Central memory CD8-positive, alpha-beta T cell (primary cell): ENCODE measurements around the gene TRPV4.

Experiments used
- ATAC-seq: fragments of 150-1000 bp; cut with Tn5 transposase; replicated peaks from 2 replicates; pipeline ENCODE4 v1.10.0; 2022; ENCODE audit warnings: mild to moderate bottlenecking, moderate FRiP score, moderate number of reproducible peaks; ENCODE audit not compliant: poor library complexity, severe bottlenecking; ENCODE audit errors: extremely low read depth
- DNase-seq, 2 donors: peaks; one replicate each; pipeline ENCODE4 v3.0.0; 2021; ENCODE audit warnings: low spot score in 2 of 2
- H3K27ac Mint-ChIP-seq: one replicate; pipeline ENCODE4 v1.8.0; 2022; ENCODE audit warnings: low read depth, mild to moderate bottlenecking, moderate library complexity, mixed read lengths
- H3K27me3 Mint-ChIP-seq: one replicate; pipeline ENCODE4 v1.8.0; 2022; ENCODE audit warnings: mixed read lengths
- H3K36me3 Mint-ChIP-seq: one replicate; pipeline ENCODE4 v1.8.0; 2022; ENCODE audit warnings: mild to moderate bottlenecking, moderate library complexity, mixed read lengths; ENCODE audit not compliant: insufficient read depth
- H3K4me1 Mint-ChIP-seq: one replicate; pipeline ENCODE4 v1.8.0; 2022; ENCODE audit warnings: mixed read lengths
- H3K4me3 Mint-ChIP-seq: one replicate; pipeline ENCODE4 v1.8.0; 2022; ENCODE audit warnings: mild to moderate bottlenecking, moderate library complexity, mixed read lengths
- H3K9me3 Mint-ChIP-seq: one replicate; pipeline ENCODE4 v1.8.0; 2022; ENCODE audit warnings: mixed read lengths

TRPV4 gene

DNA sequence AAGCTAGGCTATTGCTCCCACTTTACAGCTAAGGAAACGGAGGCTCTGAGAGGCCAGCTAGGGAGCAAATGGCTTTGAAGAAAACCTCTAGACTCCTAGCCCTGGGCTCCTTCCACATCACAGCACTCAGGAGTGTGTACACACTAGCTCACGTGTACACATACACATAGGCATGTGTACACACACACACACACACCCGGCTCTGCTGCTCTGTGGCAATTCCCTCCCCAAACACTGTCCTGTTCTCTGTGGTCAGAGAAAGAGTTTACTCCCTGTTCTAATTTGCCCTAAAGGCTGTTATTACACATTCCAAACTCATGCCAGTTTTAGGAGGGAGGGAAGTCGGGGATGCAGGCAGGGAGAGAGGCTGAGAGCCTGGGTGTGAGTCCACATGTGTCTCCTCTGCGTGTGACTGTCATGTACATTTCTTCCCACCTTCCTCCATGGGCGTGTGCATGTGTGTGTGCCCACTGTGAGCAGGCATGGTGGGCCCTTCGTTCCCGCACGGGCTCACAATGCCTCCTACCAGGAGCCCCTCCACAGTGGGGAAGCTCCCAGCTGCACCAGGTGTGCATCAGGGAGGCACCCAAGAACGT, 14.2 kb downstream of the TRPV4 start:
- DNase-seq (no peak), ATAC-seq (no peak)
- H3K27me3 Mint-ChIP-seq, result peaks cover 38% of the 10 kb centered on the region
- no peaks in the 10 kb centered on the region for H3K9me3 Mint-ChIP-seq
- H3K4me3 Mint-ChIP-seq, result no peak overlapping the region
- no peaks in the 10 kb centered on the region for H3K36me3 Mint-ChIP-seq
- no peaks in the 10 kb centered on the region for H3K4me1 Mint-ChIP-seq
- H3K27ac Mint-ChIP-seq, result no peak overlapping the region

DNA sequence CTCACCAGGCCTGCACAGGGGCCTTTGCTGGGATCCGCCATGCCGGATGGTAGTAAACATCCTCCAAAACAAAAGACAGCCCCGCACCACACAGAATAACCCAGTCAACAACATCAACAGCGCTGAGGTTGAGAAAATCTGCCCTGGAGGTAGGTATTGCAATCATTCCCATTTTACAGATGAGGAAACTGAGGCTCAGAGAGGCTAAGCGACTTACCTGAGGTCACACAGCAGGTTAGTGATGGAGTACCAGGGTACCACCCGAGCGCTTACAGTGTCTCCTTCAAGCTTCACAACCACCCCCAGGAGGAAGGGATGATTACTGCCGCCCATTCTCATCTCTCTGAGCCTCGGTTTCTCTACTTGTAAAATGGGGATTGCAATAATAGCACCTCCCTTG, 14.9 kb downstream of the TRPV4 start:
- H3K4me3 Mint-ChIP-seq, result no peak overlapping the region
- H3K9me3 Mint-ChIP-seq, result no peaks in the 10 kb centered on the region
- DNase-seq, result no peak
- peaks cover 38% of the 10 kb centered on the region for H3K27me3 Mint-ChIP-seq
- H3K36me3 Mint-ChIP-seq, result no peaks in the 10 kb centered on the region
- no peaks in the 10 kb centered on the region for H3K4me1 Mint-ChIP-seq
- H3K27ac Mint-ChIP-seq, result no peak overlapping the region
- ATAC-seq, result no peak

DNA sequence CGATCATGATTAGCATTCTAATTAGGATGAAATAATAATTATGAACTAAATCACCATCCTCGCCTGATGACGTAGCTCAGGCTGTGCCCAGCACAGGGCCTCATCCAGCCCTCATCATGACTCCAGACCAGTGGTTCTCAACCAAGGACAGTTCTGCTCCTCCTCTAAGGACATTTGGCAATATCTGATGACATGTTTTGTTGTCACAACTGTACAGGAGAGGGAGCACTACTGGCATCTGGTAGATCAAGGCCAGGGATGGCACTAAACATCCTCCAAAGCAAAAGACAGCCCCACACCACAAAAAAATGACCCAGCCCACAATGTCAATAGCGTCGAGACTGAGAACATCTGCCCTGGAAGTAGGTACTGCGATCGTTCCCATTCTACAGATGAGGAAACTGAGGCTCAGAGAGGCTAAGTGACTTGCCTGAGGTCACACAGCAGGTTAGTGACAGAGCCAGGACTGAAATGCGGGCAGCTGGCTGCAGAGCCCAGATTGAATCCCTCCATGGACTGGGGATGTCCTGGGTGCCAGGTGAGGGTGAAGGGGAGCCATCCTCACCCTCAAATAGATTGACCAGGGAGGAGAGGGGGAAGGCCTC, 15.5 kb downstream of the TRPV4 start:
- DNase-seq, result no peak
- Mint-ChIP-seq H3K9me3 (no peaks in the 10 kb centered on the region), H3K4me3 (no peak overlapping the region), H3K4me1 (no peaks in the 10 kb centered on the region), H3K27ac (no peak overlapping the region), H3K36me3 (no peaks in the 10 kb centered on the region), H3K27me3 (peaks cover 38% of the 10 kb centered on the region)
- ATAC-seq, result no peak

DNA sequence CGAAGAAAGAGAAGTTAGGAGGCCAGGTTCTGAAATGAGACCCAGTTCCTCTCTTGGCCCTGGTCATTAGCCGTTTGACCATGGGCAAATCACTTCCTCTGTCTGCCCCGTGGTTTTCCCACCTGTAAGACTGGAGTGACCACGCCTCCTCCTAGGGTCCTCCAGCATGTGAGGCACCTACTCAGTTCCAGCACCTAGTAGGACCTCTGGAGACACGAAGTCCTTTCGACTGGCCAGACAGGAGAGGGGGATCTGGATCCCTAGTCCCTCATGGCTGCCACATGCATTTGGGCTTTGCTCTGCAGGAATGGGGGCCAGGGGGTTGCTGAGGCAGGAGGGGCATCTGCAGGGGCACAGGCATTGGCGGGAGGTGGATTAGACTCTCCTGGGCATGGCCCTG, 16.3 kb downstream of the TRPV4 start:
- no peaks in the 10 kb centered on the region for H3K9me3 Mint-ChIP-seq
- no peak overlapping the region for H3K4me3 Mint-ChIP-seq
- H3K36me3 Mint-ChIP-seq, result no peaks in the 10 kb centered on the region
- ATAC-seq (no peak), DNase-seq (no peak)
- no peak overlapping the region for H3K27ac Mint-ChIP-seq
- H3K27me3 Mint-ChIP-seq, result peaks cover 33% of the 10 kb centered on the region
- H3K4me1 Mint-ChIP-seq, result no peaks in the 10 kb centered on the region

DNA sequence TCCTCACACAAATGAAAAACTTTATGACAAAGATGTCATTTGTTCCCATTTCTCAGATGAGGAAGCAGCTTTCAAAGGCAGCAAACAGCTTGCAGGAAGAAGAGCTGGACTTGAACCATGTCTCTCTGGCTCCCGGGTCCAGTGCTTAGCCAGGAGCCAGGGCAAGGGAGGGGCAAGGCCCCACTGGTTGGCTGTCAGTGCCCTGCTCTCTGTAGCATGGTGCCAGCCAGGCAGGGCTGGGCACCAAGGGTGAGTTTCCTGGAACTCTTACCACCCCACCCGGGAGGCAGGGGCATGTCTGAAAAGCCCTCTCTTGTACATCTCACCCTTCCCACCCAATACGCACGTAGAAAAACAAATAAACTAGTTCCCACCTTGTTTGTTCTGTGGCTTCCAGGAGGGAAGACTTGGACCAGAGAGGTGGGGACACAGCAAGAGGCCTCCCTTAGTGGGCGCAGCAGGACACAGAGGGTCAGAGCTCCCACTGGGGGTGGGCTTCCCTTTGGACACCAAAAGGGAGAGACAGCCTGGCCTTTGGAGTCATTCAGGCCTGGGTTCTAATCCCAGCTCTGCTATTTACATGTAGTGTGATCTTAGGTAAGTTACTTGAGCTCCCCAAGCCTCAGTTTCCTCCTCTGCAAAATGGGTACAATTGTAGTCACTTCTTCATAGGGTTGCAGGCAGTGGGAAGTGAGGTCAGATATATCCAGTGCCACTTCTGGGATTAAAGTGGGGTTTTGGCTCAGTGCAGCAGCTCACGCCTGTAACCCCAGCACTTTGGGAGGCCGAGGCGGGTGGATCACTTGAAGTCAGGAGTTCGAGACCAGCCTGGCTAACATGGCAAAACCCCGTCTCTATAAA, 17.2 kb downstream of the TRPV4 start:
- Mint-ChIP-seq H3K27ac (no peak overlapping the region), H3K9me3 (no peaks in the 10 kb centered on the region), H3K4me1 (no peaks in the 10 kb centered on the region), H3K4me3 (no peak overlapping the region), H3K36me3 (no peaks in the 10 kb centered on the region), H3K27me3 (peaks cover 24% of the 10 kb centered on the region)
- ATAC-seq (no peak), DNase-seq (no peak)

DNA sequence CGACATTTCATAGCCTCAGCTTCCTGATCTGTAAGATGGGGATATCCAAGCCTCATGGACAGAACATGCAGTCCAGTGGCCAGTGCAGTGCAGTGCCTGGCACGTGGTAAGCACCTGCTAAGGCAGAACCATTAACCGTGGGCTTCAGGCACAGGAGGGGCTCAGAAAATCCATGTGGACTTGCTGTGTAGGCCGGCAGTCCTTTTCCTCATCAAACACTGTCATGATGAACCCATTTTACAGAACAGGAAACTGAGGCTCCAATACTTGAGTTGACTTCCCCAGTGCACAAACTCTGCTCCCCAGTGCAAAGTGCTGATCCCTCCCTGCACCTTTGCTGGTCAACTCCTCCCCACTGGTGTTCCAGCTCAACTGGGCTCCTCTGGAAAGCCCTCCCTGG, 18.0 kb downstream of the TRPV4 start:
- Mint-ChIP-seq H3K27ac (no peak overlapping the region), H3K9me3 (no peaks in the 10 kb centered on the region), H3K4me3 (no peak overlapping the region), H3K4me1 (no peaks in the 10 kb centered on the region), H3K27me3 (peaks cover 16% of the 10 kb centered on the region), H3K36me3 (no peaks in the 10 kb centered on the region)
- DNase-seq (no peak), ATAC-seq (no peak)

DNA sequence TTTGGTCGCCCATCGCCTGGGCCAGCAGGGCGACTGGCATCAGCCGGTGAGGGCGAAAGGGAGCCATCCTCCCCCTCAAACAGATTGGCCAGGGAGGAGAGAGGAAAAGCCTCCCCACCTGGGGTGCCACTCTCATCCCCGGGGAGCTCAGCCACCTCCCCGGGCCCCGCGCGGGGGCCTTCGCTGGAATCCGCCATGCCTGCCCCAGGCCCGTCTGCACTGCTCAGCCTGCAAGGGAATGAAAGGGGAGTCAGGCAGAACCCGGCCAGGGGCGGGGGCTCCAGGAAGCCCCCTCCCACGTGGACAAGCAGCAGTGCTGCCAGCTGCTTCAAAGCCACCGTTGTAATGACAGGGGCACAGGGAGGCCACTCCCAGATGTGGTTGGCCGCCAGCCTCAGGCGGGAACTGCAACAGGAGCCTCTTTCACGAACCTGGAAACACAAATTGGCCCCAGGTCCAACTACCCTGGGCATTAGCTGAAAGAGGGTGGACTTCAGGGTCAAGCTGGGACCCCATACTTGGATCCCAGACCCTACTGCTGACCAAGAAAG, 18.5 kb downstream of the TRPV4 start:
- no peak for DNase-seq
- no peaks in the 10 kb centered on the region for H3K4me1 Mint-ChIP-seq
- peaks cover 11% of the 10 kb centered on the region for H3K27me3 Mint-ChIP-seq

DNA sequence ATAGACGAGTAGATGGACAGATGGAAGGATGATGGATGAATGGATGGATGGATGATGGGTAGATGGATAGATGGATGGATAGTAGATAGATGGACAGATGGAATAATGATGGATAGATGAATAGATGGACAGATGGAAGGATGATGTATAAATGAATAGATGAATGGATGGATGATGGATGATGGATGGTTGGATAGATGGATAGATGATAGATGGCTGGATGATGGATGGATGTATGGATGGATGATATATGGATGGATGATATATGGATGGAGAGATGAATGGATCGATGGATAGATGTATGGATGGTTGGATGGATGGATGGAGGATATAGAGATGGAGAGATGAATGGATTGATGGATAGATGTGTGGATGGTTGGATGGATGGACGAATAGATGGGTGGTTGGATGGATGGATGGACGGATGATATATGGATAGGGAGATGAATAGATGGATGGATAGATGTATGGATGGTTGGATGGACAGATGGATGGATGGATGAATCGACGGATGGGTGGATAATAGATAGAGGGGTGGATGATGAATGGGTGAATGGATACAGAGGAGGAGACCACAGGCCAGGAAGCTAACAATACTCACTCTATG, 19.3 kb downstream of the TRPV4 start:
- DNase-seq (no peak), ATAC-seq (no peak)

More for the DNA sequence above, 18.5 kb downstream of the TRPV4 start:
- Mint-ChIP-seq H3K9me3 (no peaks in the 10 kb centered on the region), H3K36me3 (no peaks in the 10 kb centered on the region), H3K4me3 (no peak overlapping the region), H3K27ac (no peak overlapping the region)
- no peak for ATAC-seq

DNA sequence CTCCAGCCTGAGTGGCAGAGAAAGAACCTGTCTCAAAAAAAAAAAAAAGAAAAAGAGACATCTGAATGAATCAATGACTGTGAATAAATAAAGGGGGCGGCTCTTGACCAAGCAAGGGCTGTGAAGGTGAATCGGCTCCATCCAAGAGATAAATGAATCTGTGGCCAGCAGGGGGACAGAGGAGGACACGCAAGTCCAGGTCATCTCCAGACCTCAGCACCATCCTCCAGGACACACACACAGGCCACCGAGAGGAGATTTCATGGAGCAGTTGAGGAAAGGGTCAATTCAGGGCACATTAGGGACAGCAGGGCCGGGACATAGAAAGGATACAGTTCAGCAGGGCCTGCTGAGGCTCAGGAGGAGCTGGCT, 21.6 kb downstream of the TRPV4 start:
- Mint-ChIP-seq H3K4me3 (no peak overlapping the region), H3K36me3 (peaks cover 3% of the 10 kb centered on the region), H3K27me3 (no peaks in the 10 kb centered on the region), H3K9me3 (no peaks in the 10 kb centered on the region), H3K27ac (no peak overlapping the region), H3K4me1 (no peaks in the 10 kb centered on the region)
- ATAC-seq (no peak), DNase-seq (no peak)

More for the DNA sequence above, 19.3 kb downstream of the TRPV4 start:
- H3K27ac Mint-ChIP-seq, result no peak overlapping the region
- H3K36me3 Mint-ChIP-seq, result no peaks in the 10 kb centered on the region
- no peaks in the 10 kb centered on the region for H3K9me3 Mint-ChIP-seq
- H3K4me3 Mint-ChIP-seq, result no peak overlapping the region
- H3K27me3 Mint-ChIP-seq, result peaks cover 3% of the 10 kb centered on the region
- no peaks in the 10 kb centered on the region for H3K4me1 Mint-ChIP-seq

DNA sequence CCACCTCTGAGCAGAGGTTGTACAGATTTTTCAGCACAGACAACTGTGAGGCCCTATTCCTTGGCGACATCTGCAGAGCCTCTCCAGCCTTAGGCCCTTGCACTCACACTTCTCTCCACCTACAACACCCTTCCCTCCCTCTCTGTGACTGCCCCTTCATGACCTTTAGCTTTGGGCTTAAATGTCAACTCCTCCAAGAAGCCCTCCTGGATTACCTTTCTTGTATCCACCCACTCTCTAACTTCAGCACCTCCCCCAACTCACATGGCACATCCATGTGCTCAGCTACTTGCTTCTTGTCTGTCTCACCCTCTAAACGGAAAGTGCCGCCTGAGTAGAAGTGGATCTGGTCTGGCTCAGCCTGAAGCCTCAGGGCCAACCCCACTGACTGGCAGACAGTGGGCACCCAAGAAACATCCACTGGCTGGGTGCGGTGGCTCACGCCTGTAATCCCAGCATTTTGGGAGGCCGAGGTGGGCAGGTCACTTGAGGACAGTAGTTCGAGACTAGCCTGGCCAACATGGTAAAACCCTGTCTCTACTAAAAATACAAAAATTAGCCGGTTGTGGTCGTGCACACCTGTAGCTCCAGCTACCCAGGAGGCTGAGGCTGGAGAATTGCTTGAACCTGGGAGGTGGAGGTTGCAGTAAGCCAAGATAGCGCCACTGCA, 22.1 kb downstream of the TRPV4 start:
- Mint-ChIP-seq H3K36me3 (peaks cover 3% of the 10 kb centered on the region), H3K4me1 (no peaks in the 10 kb centered on the region), H3K9me3 (no peaks in the 10 kb centered on the region), H3K27ac (no peak overlapping the region), H3K4me3 (no peak overlapping the region), H3K27me3 (no peaks in the 10 kb centered on the region)
- ATAC-seq, result no peak
- DNase-seq, result no peak

DNA sequence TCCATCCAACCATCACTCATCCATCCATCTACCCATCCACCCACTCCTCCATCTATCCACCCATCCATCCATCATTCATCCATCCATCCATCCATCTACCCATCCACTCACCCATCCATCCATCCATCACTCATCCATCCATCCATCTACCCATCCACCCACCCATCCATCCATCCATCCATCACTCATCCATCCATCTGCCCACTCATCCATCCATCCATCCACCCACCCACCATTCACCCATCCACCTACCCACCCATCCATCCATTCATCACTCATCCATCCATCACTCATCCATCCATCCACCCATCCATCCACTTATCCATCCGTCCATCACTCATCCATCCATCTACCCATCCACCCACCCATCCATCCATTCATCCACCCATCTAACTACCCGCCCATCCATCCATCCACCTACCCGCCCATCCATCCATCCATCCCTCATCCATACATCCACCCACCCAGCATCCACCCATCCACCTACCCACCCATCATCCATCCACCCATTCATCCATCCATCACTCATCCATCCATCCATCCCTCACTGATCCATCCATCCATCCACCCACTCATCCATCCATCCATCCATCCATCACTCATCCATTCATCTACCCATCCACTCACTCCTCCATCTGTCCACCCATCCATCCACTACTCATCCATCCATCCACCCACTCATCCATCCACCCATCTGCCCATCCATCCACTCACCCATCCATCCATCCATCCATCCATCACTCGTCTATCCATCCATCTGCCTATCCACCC, 24.1 kb downstream of the TRPV4 start:
- DNase-seq (no peak), ATAC-seq (no peak)
- Mint-ChIP-seq H3K4me1 (no peaks in the 10 kb centered on the region), H3K4me3 (no peak overlapping the region), H3K27ac (no peak overlapping the region), H3K9me3 (no peaks in the 10 kb centered on the region), H3K36me3 (peaks cover 3% of the 10 kb centered on the region), H3K27me3 (no peaks in the 10 kb centered on the region)
